ENCODE data around the gene CYP8B1.

Gene CYP8B1

GRCh38 chr3:42898896-42899675, 23.4 kb upstream of the CYP8B1 start:
- DNase-seq (ENCODE audit: insufficient read length, low spot score) (no peak), FAIRE-seq (no peak)
- no peak for TF ChIP-seq CTCF (IDR thresholded peaks at IDR 0.05; ENCODE audit: insufficient read depth, missing control alignments)

- TF ChIP-seq CTCF (IDR thresholded peaks at IDR 0.05; ENCODE audit: insufficient read depth, missing control alignments): no peak
- DNase-seq (ENCODE audit: insufficient read length, low spot score): no peak
- FAIRE-seq: no peak
These were observed 19.8 kb upstream of the CYP8B1 start for GRCh38 chr3:42895580-42895868.

- no peak for DNase-seq (ENCODE audit: insufficient read length, low spot score)
- FAIRE-seq: no peak
- TF ChIP-seq CTCF (IDR thresholded peaks at IDR 0.05; ENCODE audit: insufficient read depth, missing control alignments): no peak
These were observed 19.3 kb upstream of the CYP8B1 start for GRCh38 chr3:42894698-42895579.

- no peak for TF ChIP-seq CTCF (IDR thresholded peaks at IDR 0.05; ENCODE audit: insufficient read depth, missing control alignments)
- no peak for FAIRE-seq
- DNase-seq (ENCODE audit: insufficient read length, low spot score): no peak
These were observed 17.1 kb upstream of the CYP8B1 start for GRCh38 chr3:42892807-42893206.

GRCh38 chr3:42892169-42892568, 16.5 kb upstream of the CYP8B1 start:
- DNase-seq (ENCODE audit: insufficient read length, low spot score): no peak
- FAIRE-seq: no peak
- no peak for TF ChIP-seq CTCF (IDR thresholded peaks at IDR 0.05; ENCODE audit: insufficient read depth, missing control alignments)

GRCh38 chr3:42891042-42891441, 15.4 kb upstream of the CYP8B1 start:
- no peak for TF ChIP-seq CTCF (IDR thresholded peaks at IDR 0.05; ENCODE audit: insufficient read depth, missing control alignments)
- FAIRE-seq (no peak), DNase-seq (ENCODE audit: insufficient read length, low spot score) (no peak)

- DNase-seq (ENCODE audit: insufficient read length, low spot score): no peak
- FAIRE-seq: no peak
- TF ChIP-seq CTCF (IDR thresholded peaks at IDR 0.05; ENCODE audit: insufficient read depth, missing control alignments): no peak
These were observed 11.4 kb upstream of the CYP8B1 start for GRCh38 chr3:42887084-42887483.

Data from D721Med (cell line).